ENCODE results near the gene MNT. TPM values are rescaled to one million over a fixed set of nuclear protein-coding genes. Genes with fewer than 3 reads are reported as not detected.
"Not testable (repeated sequence)": the region's sequence is repeated elsewhere in the genome, so short reads cannot be mapped to it uniquely, and the experiment has no call there.

Gene MNT
- 6.1 and 7.6 TPM in 2 replicates for total RNA-seq (2012; rRNA removed)

GRCh38 chr17:2400877-2401425 is at the start of gene MNT:
Gene MNT (minus strand): TSS chr17:2401060. CDS start chr17:2400712, 348 bp downstream.
- peaks cover 67% of the 10 kb centered on the region for H3K4me1 ChIP-seq (ENCODE audit: control insufficient read depth, insufficient read depth, low read length)

GRCh38 chr17:2450016-2450650 is 49.3 kb upstream of the MNT start:
- Histone ChIP-seq H3K27me3 (ENCODE audit: control insufficient read depth, insufficient read depth, low read length) (no peaks in the 10 kb centered on the region), H3K36me3 (ENCODE audit: insufficient read depth, low read length) (no peaks in the 10 kb centered on the region), H3K9ac (ENCODE audit: low read depth, low read length) (no peak overlapping the region), H3K4me1 (ENCODE audit: control insufficient read depth, insufficient read depth, low read length) (no peaks in the 10 kb centered on the region), H3K9me3 (replicated peaks; ENCODE audit: low read length) (no peaks in the 10 kb centered on the region), H3K4me2 (ENCODE audit: low read length) (no peak overlapping the region), H3K4me3 (ENCODE audit: low read length) (no peak overlapping the region)

More at GRCh38 chr17:2400877-2401425, at the start of gene MNT:
- no peaks in the 10 kb centered on the region for H3K9me3 ChIP-seq (replicated peaks; ENCODE audit: low read length)
- peak within 1 kb of the TSS; percentile 99 for H3K4me2 ChIP-seq (ENCODE audit: low read length)
- H3K9ac ChIP-seq (ENCODE audit: low read depth, low read length) = peak within 1 kb of the TSS; percentile 98
- peak within 1 kb of the TSS; percentile 85 for H3K4me3 ChIP-seq (ENCODE audit: low read length)
- no peaks in the 10 kb centered on the region for H3K27me3 ChIP-seq (ENCODE audit: control insufficient read depth, insufficient read depth, low read length)
- no peaks in the 10 kb centered on the region for H3K36me3 ChIP-seq (ENCODE audit: insufficient read depth, low read length)

GRCh38 chr17:2449486-2449885 is 48.6 kb upstream of the MNT start:
- Histone ChIP-seq H3K4me3 (ENCODE audit: low read length) (no peak overlapping the region), H3K4me2 (ENCODE audit: low read length) (no peak overlapping the region), H3K9me3 (replicated peaks; ENCODE audit: low read length) (no peaks in the 10 kb centered on the region), H3K9ac (ENCODE audit: low read depth, low read length) (no peak overlapping the region), H3K36me3 (ENCODE audit: insufficient read depth, low read length) (no peaks in the 10 kb centered on the region), H3K27me3 (ENCODE audit: control insufficient read depth, insufficient read depth, low read length) (no peaks in the 10 kb centered on the region), H3K4me1 (ENCODE audit: control insufficient read depth, insufficient read depth, low read length) (no peaks in the 10 kb centered on the region)

- H3K4me1 ChIP-seq (ENCODE audit: control insufficient read depth, insufficient read depth, low read length); H3K9ac ChIP-seq (ENCODE audit: low read depth, low read length); H3K27me3 ChIP-seq (ENCODE audit: control insufficient read depth, insufficient read depth, low read length); H3K36me3 ChIP-seq (ENCODE audit: insufficient read depth, low read length); H3K4me3 ChIP-seq (ENCODE audit: low read length); H3K9me3 ChIP-seq (replicated peaks; ENCODE audit: low read length); H3K4me2 ChIP-seq (ENCODE audit: low read length): not testable (repeated sequence)
These were observed 46.6 kb upstream of the MNT start for GRCh38 chr17:2447479-2447878.

GRCh38 chr17:2445638-2446037 is 44.8 kb upstream of the MNT start:
- H3K4me3 ChIP-seq (ENCODE audit: low read length) = no peak overlapping the region
- H3K4me2 ChIP-seq (ENCODE audit: low read length) = no peak overlapping the region
- H3K36me3 ChIP-seq (ENCODE audit: insufficient read depth, low read length) = peaks cover 5% of the 10 kb centered on the region
- no peaks in the 10 kb centered on the region for H3K27me3 ChIP-seq (ENCODE audit: control insufficient read depth, insufficient read depth, low read length)
- no peak overlapping the region for H3K9ac ChIP-seq (ENCODE audit: low read depth, low read length)
- no peaks in the 10 kb centered on the region for H3K9me3 ChIP-seq (replicated peaks; ENCODE audit: low read length)
- no peaks in the 10 kb centered on the region for H3K4me1 ChIP-seq (ENCODE audit: control insufficient read depth, insufficient read depth, low read length)

GRCh38 chr17:2444382-2444781 is 43.5 kb upstream of the MNT start:
- Histone ChIP-seq H3K4me1 (ENCODE audit: control insufficient read depth, insufficient read depth, low read length) (no peaks in the 10 kb centered on the region), H3K9ac (ENCODE audit: low read depth, low read length) (no peak overlapping the region), H3K4me2 (ENCODE audit: low read length) (no peak overlapping the region), H3K9me3 (replicated peaks; ENCODE audit: low read length) (no peaks in the 10 kb centered on the region), H3K36me3 (ENCODE audit: insufficient read depth, low read length) (peaks cover 8% of the 10 kb centered on the region), H3K4me3 (ENCODE audit: low read length) (no peak overlapping the region), H3K27me3 (ENCODE audit: control insufficient read depth, insufficient read depth, low read length) (no peaks in the 10 kb centered on the region)

- Histone ChIP-seq H3K4me2 (ENCODE audit: low read length) (no peak overlapping the region), H3K27me3 (ENCODE audit: control insufficient read depth, insufficient read depth, low read length) (no peaks in the 10 kb centered on the region), H3K9ac (ENCODE audit: low read depth, low read length) (no peak overlapping the region), H3K36me3 (ENCODE audit: insufficient read depth, low read length) (peaks cover 13% of the 10 kb centered on the region), H3K4me1 (ENCODE audit: control insufficient read depth, insufficient read depth, low read length) (peaks cover 8% of the 10 kb centered on the region), H3K4me3 (ENCODE audit: low read length) (no peak overlapping the region), H3K9me3 (replicated peaks; ENCODE audit: low read length) (no peaks in the 10 kb centered on the region)
These were observed 41.3 kb upstream of the MNT start for GRCh38 chr17:2442166-2442565.

GRCh38 chr17:2440930-2441329 is 40.1 kb upstream of the MNT start:
- Histone ChIP-seq H3K4me2 (ENCODE audit: low read length) (no peak overlapping the region), H3K9me3 (replicated peaks; ENCODE audit: low read length) (no peaks in the 10 kb centered on the region), H3K36me3 (ENCODE audit: insufficient read depth, low read length) (peaks cover 18% of the 10 kb centered on the region), H3K4me1 (ENCODE audit: control insufficient read depth, insufficient read depth, low read length) (peaks cover 8% of the 10 kb centered on the region), H3K4me3 (ENCODE audit: low read length) (no peak overlapping the region), H3K9ac (ENCODE audit: low read depth, low read length) (no peak overlapping the region), H3K27me3 (ENCODE audit: control insufficient read depth, insufficient read depth, low read length) (no peaks in the 10 kb centered on the region)

GRCh38 chr17:2439997-2440396 is 39.1 kb upstream of the MNT start:
- H3K4me1 ChIP-seq (ENCODE audit: control insufficient read depth, insufficient read depth, low read length); H3K4me3 ChIP-seq (ENCODE audit: low read length); H3K9ac ChIP-seq (ENCODE audit: low read depth, low read length); H3K4me2 ChIP-seq (ENCODE audit: low read length); H3K27me3 ChIP-seq (ENCODE audit: control insufficient read depth, insufficient read depth, low read length); H3K9me3 ChIP-seq (replicated peaks; ENCODE audit: low read length): not testable (repeated sequence)
- H3K36me3 ChIP-seq (ENCODE audit: insufficient read depth, low read length) = peaks cover 19% of the 10 kb centered on the region

GRCh38 chr17:2438823-2439222 is 38.0 kb upstream of the MNT start:
- no peak overlapping the region for H3K4me3 ChIP-seq (ENCODE audit: low read length)
- H3K9ac ChIP-seq (ENCODE audit: low read depth, low read length) = no peak overlapping the region
- H3K27me3 ChIP-seq (ENCODE audit: control insufficient read depth, insufficient read depth, low read length) = no peaks in the 10 kb centered on the region
- peaks cover 8% of the 10 kb centered on the region for H3K4me1 ChIP-seq (ENCODE audit: control insufficient read depth, insufficient read depth, low read length)
- peaks cover 25% of the 10 kb centered on the region for H3K36me3 ChIP-seq (ENCODE audit: insufficient read depth, low read length)
- H3K4me2 ChIP-seq (ENCODE audit: low read length) = no peak overlapping the region
- no peaks in the 10 kb centered on the region for H3K9me3 ChIP-seq (replicated peaks; ENCODE audit: low read length)

GRCh38 chr17:2436316-2436905 is 35.6 kb upstream of the MNT start:
- Histone ChIP-seq H3K9ac (ENCODE audit: low read depth, low read length) (no peak overlapping the region), H3K27me3 (ENCODE audit: control insufficient read depth, insufficient read depth, low read length) (no peaks in the 10 kb centered on the region), H3K36me3 (ENCODE audit: insufficient read depth, low read length) (peaks cover 38% of the 10 kb centered on the region), H3K4me3 (ENCODE audit: low read length) (no peak overlapping the region), H3K4me2 (ENCODE audit: low read length) (no peak overlapping the region), H3K9me3 (replicated peaks; ENCODE audit: low read length) (no peaks in the 10 kb centered on the region), H3K4me1 (ENCODE audit: control insufficient read depth, insufficient read depth, low read length) (peaks cover 8% of the 10 kb centered on the region)

- Histone ChIP-seq H3K9me3 (replicated peaks; ENCODE audit: low read length) (no peaks in the 10 kb centered on the region), H3K4me1 (ENCODE audit: control insufficient read depth, insufficient read depth, low read length) (peaks cover 8% of the 10 kb centered on the region), H3K27me3 (ENCODE audit: control insufficient read depth, insufficient read depth, low read length) (no peaks in the 10 kb centered on the region), H3K4me2 (ENCODE audit: low read length) (no peak overlapping the region), H3K36me3 (ENCODE audit: insufficient read depth, low read length) (peaks cover 32% of the 10 kb centered on the region), H3K4me3 (ENCODE audit: low read length) (no peak overlapping the region), H3K9ac (ENCODE audit: low read depth, low read length) (no peak overlapping the region)
These were observed 35.0 kb upstream of the MNT start for GRCh38 chr17:2435862-2436261.

Measured in skeletal muscle satellite cell (primary cell).